ENCODE results near the gene HMGN3.

DNA sequence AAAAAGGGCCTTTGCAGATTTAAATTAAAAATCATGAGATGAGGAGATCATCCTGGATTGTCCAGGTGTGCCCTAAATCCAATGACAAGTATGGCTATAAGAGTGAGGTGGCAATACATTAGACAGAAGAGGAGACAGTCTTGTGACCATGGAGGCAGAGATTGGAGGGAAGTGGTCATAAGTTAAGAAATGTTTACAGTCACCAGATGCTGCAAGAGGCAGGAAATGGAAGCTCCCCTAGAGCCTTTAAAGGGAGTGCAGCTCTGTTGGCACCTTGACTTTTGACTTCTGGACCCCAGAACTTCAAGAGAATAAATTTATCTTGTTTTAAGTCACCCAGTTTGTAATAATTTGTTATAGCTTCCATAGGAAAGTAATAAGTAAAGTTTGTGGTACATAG, 61.1 kb downstream of the HMGN3 start:
- TF ChIP-seq EP300 (conservative IDR thresholded peaks at IDR 0.05; ENCODE audit: poor library complexity, severe bottlenecking) (no peak), SMC3 (conservative IDR thresholded peaks at IDR 0.05; ENCODE audit: poor library complexity) (no peak), EZH2 (IDR thresholded peaks at IDR 0.05; ENCODE audit: borderline replicate concordance, insufficient read depth, low read length, poor library complexity, severe bottlenecking) (no peak)
- TF ChIP-seq, protein P1, sequence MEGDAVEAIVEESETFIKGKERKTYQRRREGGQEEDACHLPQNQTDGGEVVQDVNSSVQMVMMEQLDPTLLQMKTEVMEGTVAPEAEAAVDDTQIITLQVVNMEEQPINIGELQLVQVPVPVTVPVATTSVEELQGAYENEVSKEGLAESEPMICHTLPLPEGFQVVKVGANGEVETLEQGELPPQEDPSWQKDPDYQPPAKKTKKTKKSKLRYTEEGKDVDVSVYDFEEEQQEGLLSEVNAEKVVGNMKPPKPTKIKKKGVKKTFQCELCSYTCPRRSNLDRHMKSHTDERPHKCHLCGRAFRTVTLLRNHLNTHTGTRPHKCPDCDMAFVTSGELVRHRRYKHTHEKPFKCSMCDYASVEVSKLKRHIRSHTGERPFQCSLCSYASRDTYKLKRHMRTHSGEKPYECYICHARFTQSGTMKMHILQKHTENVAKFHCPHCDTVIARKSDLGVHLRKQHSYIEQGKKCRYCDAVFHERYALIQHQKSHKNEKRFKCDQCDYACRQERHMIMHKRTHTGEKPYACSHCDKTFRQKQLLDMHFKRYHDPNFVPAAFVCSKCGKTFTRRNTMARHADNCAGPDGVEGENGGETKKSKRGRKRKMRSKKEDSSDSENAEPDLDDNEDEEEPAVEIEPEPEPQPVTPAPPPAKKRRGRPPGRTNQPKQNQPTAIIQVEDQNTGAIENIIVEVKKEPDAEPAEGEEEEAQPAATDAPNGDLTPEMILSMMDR (IDR thresholded peaks at IDR 0.05; ENCODE audit: poor library complexity, severe bottlenecking), result no peak
- TF ChIP-seq, protein P2, sequence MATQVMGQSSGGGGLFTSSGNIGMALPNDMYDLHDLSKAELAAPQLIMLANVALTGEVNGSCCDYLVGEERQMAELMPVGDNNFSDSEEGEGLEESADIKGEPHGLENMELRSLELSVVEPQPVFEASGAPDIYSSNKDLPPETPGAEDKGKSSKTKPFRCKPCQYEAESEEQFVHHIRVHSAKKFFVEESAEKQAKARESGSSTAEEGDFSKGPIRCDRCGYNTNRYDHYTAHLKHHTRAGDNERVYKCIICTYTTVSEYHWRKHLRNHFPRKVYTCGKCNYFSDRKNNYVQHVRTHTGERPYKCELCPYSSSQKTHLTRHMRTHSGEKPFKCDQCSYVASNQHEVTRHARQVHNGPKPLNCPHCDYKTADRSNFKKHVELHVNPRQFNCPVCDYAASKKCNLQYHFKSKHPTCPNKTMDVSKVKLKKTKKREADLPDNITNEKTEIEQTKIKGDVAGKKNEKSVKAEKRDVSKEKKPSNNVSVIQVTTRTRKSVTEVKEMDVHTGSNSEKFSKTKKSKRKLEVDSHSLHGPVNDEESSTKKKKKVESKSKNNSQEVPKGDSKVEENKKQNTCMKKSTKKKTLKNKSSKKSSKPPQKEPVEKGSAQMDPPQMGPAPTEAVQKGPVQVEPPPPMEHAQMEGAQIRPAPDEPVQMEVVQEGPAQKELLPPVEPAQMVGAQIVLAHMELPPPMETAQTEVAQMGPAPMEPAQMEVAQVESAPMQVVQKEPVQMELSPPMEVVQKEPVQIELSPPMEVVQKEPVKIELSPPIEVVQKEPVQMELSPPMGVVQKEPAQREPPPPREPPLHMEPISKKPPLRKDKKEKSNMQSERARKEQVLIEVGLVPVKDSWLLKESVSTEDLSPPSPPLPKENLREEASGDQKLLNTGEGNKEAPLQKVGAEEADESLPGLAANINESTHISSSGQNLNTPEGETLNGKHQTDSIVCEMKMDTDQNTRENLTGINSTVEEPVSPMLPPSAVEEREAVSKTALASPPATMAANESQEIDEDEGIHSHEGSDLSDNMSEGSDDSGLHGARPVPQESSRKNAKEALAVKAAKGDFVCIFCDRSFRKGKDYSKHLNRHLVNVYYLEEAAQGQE (IDR thresholded peaks at IDR 0.05; ENCODE audit: borderline replicate concordance), result no peak
